ENCODE data around the gene EVL. TPM values are rescaled to one million over a fixed set of nuclear protein-coding genes. Genes with fewer than 3 reads are reported as not detected.

EVL gene
- total and polyA plus RNA-seq, 2 experiments from 2014 or later, result 65.3 to 116 TPM

GRCh38 chr14:100117633-100118395, 52.6 kb downstream of the EVL start:
- Histone ChIP-seq H3K4me1 (ENCODE audit: low read depth) (no peaks in the 10 kb centered on the region), H3K9me3 (ENCODE audit: low read depth) (no peaks in the 10 kb centered on the region), H3K27ac (no peak overlapping the region), H3K4me3 (no peak overlapping the region), H3K27me3 (no peaks in the 10 kb centered on the region), H3K36me3 (no peaks in the 10 kb centered on the region)
- TF ChIP-seq CTCF (IDR thresholded peaks at IDR 0.05; ENCODE audit: low read depth, low read length), result no peak
- DNase-seq (ENCODE audit: low read depth in 1 of 2, low spot score in 1 of 2), result no peak

- Histone ChIP-seq H3K9me3 (ENCODE audit: low read depth) (no peaks in the 10 kb centered on the region), H3K36me3 (no peaks in the 10 kb centered on the region), H3K27ac (no peak overlapping the region), H3K27me3 (no peaks in the 10 kb centered on the region), H3K4me3 (no peak overlapping the region), H3K4me1 (ENCODE audit: low read depth) (no peaks in the 10 kb centered on the region)
- DNase-seq (ENCODE audit: low read depth in 1 of 2, low spot score in 1 of 2), result no peak
- no peak for TF ChIP-seq CTCF (IDR thresholded peaks at IDR 0.05; ENCODE audit: low read depth, low read length)
Observed at GRCh38 chr14:100118396-100119011, 53.3 kb downstream of the EVL start.

- H3K27ac ChIP-seq, result no peak overlapping the region
Observed at GRCh38 chr14:100119251-100119650, 54.0 kb downstream of the EVL start.

GRCh38 chr14:100120522-100121269, 55.5 kb downstream of the EVL start:
- Histone ChIP-seq H3K9me3 (ENCODE audit: low read depth) (no peaks in the 10 kb centered on the region), H3K4me3 (no peak overlapping the region), H3K4me1 (ENCODE audit: low read depth) (no peaks in the 10 kb centered on the region), H3K27ac (no peak overlapping the region), H3K36me3 (no peaks in the 10 kb centered on the region), H3K27me3 (no peaks in the 10 kb centered on the region)
- TF ChIP-seq CTCF (IDR thresholded peaks at IDR 0.05; ENCODE audit: low read depth, low read length), result no peak
- no peak for DNase-seq (ENCODE audit: low read depth in 1 of 2, low spot score in 1 of 2)

More at GRCh38 chr14:100119251-100119650, 54.0 kb downstream of the EVL start:
- Histone ChIP-seq H3K36me3 (no peaks in the 10 kb centered on the region), H3K4me1 (ENCODE audit: low read depth) (no peaks in the 10 kb centered on the region), H3K4me3 (no peak overlapping the region), H3K27me3 (no peaks in the 10 kb centered on the region), H3K9me3 (ENCODE audit: low read depth) (no peaks in the 10 kb centered on the region)
- no peak for DNase-seq (ENCODE audit: low read depth in 1 of 2, low spot score in 1 of 2)
- TF ChIP-seq CTCF (IDR thresholded peaks at IDR 0.05; ENCODE audit: low read depth, low read length), result no peak

GRCh38 chr14:100121643-100122480, 56.6 kb downstream of the EVL start:
- Histone ChIP-seq H3K36me3 (no peaks in the 10 kb centered on the region), H3K27me3 (no peaks in the 10 kb centered on the region), H3K9me3 (ENCODE audit: low read depth) (no peaks in the 10 kb centered on the region), H3K27ac (no peak overlapping the region), H3K4me1 (ENCODE audit: low read depth) (no peaks in the 10 kb centered on the region), H3K4me3 (no peak overlapping the region)
- no peak for DNase-seq (ENCODE audit: low read depth in 1 of 2, low spot score in 1 of 2)
- no peak for TF ChIP-seq CTCF (IDR thresholded peaks at IDR 0.05; ENCODE audit: low read depth, low read length)

All from cardiac muscle cell (in vitro differentiated cells and primary cell).